HEK293 (cell line): ENCODE measurements around the gene GPATCH2.

Experiments
- MZF1 ChIP-seq: fragments of 450-650 bp; formaldehyde crosslinking; IDR thresholded peaks from 2 replicates; pipeline ENCODE4 v1.5.1; 2017; ENCODE audit warnings: missing biosample characterization, missing genetic modification characterization, borderline replicate concordance
- ZNF23 ChIP-seq: fragments of 450-650 bp; formaldehyde crosslinking; IDR thresholded peaks from 2 replicates; pipeline ENCODE4 v1.5.1; 2016; ENCODE audit warnings: missing biosample characterization, missing genetic modification characterization, borderline replicate concordance
- ZNF335 ChIP-seq: fragments of 450-650 bp; formaldehyde crosslinking; conservative IDR thresholded peaks from 2 replicates; pipeline ENCODE4 v1.5.1; 2016; ENCODE audit warnings: missing biosample characterization, missing genetic modification characterization
- ZNF600 ChIP-seq: fragments of 450-650 bp; formaldehyde crosslinking; IDR thresholded peaks from 2 replicates; pipeline ENCODE4 v1.5.1; 2016; ENCODE audit warnings: missing biosample characterization, missing genetic modification characterization
- ZNF621 ChIP-seq: fragments of 450-650 bp; formaldehyde crosslinking; IDR thresholded peaks from 2 replicates; pipeline ENCODE4 v1.5.1; 2017; ENCODE audit warnings: missing biosample characterization, missing genetic modification characterization
- TF ChIP-seq, protein P1 (sequence below): fragments of 450-650 bp; formaldehyde crosslinking; IDR thresholded peaks from 2 replicates; pipeline ENCODE4 v1.5.1; 2016; ENCODE audit warnings: missing biosample characterization, missing genetic modification characterization

- TF ChIP-seq ZNF23 (tag by site-specific recombination) (no peak), ZNF335 (tag by site-specific recombination) (no peak), ZNF600 (tag by site-specific recombination) (no peak), ZNF621 (no peak), MZF1 (tag by site-specific recombination) (no peak)
- TF ChIP-seq, protein P1, sequence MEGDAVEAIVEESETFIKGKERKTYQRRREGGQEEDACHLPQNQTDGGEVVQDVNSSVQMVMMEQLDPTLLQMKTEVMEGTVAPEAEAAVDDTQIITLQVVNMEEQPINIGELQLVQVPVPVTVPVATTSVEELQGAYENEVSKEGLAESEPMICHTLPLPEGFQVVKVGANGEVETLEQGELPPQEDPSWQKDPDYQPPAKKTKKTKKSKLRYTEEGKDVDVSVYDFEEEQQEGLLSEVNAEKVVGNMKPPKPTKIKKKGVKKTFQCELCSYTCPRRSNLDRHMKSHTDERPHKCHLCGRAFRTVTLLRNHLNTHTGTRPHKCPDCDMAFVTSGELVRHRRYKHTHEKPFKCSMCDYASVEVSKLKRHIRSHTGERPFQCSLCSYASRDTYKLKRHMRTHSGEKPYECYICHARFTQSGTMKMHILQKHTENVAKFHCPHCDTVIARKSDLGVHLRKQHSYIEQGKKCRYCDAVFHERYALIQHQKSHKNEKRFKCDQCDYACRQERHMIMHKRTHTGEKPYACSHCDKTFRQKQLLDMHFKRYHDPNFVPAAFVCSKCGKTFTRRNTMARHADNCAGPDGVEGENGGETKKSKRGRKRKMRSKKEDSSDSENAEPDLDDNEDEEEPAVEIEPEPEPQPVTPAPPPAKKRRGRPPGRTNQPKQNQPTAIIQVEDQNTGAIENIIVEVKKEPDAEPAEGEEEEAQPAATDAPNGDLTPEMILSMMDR: no peak
Measured at GRCh38 chr1:217552339-217552951, 78.4 kb downstream of the GPATCH2 start.
